ENCODE data around the gene BMERB1. TPM values are rescaled to one million over a fixed set of nuclear protein-coding genes. Genes with fewer than 3 reads are reported as not detected.

Gene BMERB1
- total RNA-seq, 1 experiment from 2014 or later, result 13.6 TPM

DNA sequence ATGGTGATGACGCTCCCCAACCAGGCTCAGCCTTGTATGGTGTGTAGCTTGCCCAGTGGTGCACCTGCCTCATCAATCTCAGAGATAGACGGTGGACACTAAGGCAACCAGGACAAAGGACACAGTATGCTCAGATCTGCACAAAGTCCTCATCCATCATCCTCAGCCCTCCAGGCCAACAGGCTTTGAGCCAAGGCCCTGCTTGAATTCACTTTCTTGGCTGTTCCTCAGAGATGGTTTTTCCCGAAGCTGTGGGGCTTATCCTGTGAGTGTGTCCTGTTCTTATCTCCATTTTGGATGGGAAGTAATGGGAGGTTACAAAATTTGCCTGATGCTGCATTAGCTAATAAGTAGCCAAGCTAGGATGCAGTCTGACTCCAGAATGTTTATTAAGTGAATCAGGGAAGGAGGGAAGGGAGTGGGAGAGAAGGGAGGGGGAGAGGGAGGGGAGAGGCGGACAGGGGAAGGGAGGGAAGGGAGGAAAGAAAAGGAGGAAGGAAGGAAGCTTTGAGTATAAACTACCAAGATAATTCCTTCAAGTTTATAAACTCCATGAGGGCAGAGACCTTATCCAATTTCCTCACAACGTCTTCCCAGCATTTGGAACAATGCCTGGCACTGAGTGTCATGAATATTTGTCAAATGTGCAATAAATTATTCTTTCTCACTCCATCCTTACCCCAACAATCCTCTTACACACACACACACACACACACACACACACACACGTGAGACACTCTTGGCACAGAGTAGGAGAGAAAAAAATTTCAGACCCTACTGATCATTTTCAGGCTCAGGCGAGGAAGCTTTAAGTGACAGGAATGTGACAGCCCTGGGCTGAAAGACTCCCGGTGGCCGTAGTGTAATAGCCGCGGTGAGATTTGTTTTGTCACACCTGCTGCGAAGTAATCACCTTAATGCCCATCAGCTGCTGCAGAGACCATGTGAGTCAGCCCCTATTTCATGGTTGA, 84.3 kb downstream of the BMERB1 start:
- Mint-ChIP-seq H3K27ac (no peak overlapping the region), H3K27me3 (ENCODE audit: low read depth) (no peaks in the 10 kb centered on the region), H3K4me3 (no peak overlapping the region), H3K9me3 (no peaks in the 10 kb centered on the region), H3K4me1 (no peaks in the 10 kb centered on the region), H3K36me3 (no peaks in the 10 kb centered on the region)
- POLR2A ChIA-PET, result no interaction called here
- no peak for TF ChIP-seq ZNF138 (CRISPR knock-in tag; conservative IDR thresholded peaks at IDR 0.05)
- TF ChIP-seq SOX15 (CRISPR knock-in tag; IDR thresholded peaks at IDR 0.05), result no peak
- no peak for TF ChIP-seq HMGXB4 (CRISPR knock-in tag; IDR thresholded peaks at IDR 0.05)
- no peak for TF ChIP-seq ZNF416 (CRISPR knock-in tag; IDR thresholded peaks at IDR 0.05)
- ATAC-seq (no peak), DNase-seq (ENCODE audit: low spot score) (no peak)
- CTCF ChIA-PET, result interaction anchor here (0.7 kb wide), 1 partner anchor 124 kb away, joined by 3 read pairs; no protein-coding TSS in a partner anchor

- Mint-ChIP-seq H3K4me1 (no peaks in the 10 kb centered on the region), H3K9me3 (no peaks in the 10 kb centered on the region), H3K27me3 (ENCODE audit: low read depth) (no peaks in the 10 kb centered on the region), H3K27ac (peak overlapping the region; percentile 28; the same call in 1 of the 2 replicates), H3K4me3 (no peak overlapping the region), H3K36me3 (no peaks in the 10 kb centered on the region)
- DNase-seq (ENCODE audit: low spot score), result no peak
- no peak for TF ChIP-seq NFATC4 (CRISPR knock-in tag; IDR thresholded peaks at IDR 0.05)
- no peak for ATAC-seq
- POLR2A ChIA-PET, result no interaction called here
- CTCF ChIA-PET, result interaction anchor here (0.6 to 0.7 kb wide), 2 partner anchors 11 to 123 kb away, joined by 3 read pairs; no protein-coding TSS in a partner anchor
Observed at GRCh38 chr16:15519790-15520189, 85.4 kb downstream of the BMERB1 start.

DNA sequence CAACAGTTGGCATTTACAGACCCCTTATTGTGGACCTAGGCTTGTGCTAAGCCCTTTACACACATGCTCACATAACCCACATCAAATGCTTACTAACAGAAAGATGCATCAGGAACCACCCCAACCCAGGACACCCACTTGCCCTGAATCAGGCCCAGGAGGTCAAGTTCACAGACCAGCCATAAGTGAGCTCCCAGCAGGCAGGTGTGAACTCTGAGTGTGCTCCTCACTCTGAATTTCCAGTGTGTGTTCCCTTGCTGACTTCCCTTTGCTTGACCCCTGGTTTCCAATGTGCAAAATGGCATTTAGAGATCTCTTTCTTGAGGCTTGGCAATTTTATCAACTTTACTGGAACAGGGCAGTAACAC, 87.0 kb downstream of the BMERB1 start:
- H3K36me3 Mint-ChIP-seq, result no peaks in the 10 kb centered on the region
- H3K27ac Mint-ChIP-seq, result no peak overlapping the region
- no peaks in the 10 kb centered on the region for H3K27me3 Mint-ChIP-seq (ENCODE audit: low read depth)
- TF ChIP-seq RELA (CRISPR knock-in tag; IDR thresholded peaks at IDR 0.05; ENCODE audit: borderline replicate concordance) (no peak), ZNF121 (CRISPR knock-in tag; IDR thresholded peaks at IDR 0.05) (no peak), CBFB (CRISPR knock-in tag; IDR thresholded peaks at IDR 0.05; ENCODE audit: low read depth) (no peak), TEAD1 (CRISPR knock-in tag; IDR thresholded peaks at IDR 0.05) (no peak), ZNF423 (CRISPR knock-in tag; IDR thresholded peaks at IDR 0.05) (no peak), HMGXB4 (CRISPR knock-in tag; IDR thresholded peaks at IDR 0.05) (no peak), STAT6 (CRISPR knock-in tag; conservative IDR thresholded peaks at IDR 0.05; ENCODE audit: low read depth) (no peak), E2F5 (CRISPR knock-in tag; IDR thresholded peaks at IDR 0.05) (no peak), ZNF317 (CRISPR knock-in tag; IDR thresholded peaks at IDR 0.05; ENCODE audit: borderline replicate concordance, low read depth) (no peak)
- TF ChIP-seq, protein P1, sequence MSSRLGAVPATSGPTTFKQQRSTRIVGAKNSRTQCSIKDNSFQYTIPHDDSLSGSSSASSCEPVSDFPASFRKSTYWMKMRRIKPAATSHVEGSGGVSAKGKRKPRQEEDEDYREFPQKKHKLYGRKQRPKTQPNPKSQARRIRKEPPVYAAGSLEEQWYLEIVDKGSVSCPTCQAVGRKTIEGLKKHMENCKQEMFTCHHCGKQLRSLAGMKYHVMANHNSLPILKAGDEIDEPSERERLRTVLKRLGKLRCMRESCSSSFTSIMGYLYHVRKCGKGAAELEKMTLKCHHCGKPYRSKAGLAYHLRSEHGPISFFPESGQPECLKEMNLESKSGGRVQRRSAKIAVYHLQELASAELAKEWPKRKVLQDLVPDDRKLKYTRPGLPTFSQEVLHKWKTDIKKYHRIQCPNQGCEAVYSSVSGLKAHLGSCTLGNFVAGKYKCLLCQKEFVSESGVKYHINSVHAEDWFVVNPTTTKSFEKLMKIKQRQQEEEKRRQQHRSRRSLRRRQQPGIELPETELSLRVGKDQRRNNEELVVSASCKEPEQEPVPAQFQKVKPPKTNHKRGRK (CRISPR knock-in tag; IDR thresholded peaks at IDR 0.05; ENCODE audit: borderline replicate concordance), result no peak
- TF ChIP-seq, protein P2, sequence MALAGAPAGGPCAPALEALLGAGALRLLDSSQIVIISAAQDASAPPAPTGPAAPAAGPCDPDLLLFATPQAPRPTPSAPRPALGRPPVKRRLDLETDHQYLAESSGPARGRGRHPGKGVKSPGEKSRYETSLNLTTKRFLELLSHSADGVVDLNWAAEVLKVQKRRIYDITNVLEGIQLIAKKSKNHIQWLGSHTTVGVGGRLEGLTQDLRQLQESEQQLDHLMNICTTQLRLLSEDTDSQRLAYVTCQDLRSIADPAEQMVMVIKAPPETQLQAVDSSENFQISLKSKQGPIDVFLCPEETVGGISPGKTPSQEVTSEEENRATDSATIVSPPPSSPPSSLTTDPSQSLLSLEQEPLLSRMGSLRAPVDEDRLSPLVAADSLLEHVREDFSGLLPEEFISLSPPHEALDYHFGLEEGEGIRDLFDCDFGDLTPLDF (CRISPR knock-in tag; IDR thresholded peaks at IDR 0.05), result no peak
- ATAC-seq (no peak), DNase-seq (ENCODE audit: low spot score) (no peak)
- no peak overlapping the region for H3K4me3 Mint-ChIP-seq
- ChIA-PET POLR2A (no interaction called here), CTCF (no interaction called here)
- no peaks in the 10 kb centered on the region for H3K9me3 Mint-ChIP-seq
- no peaks in the 10 kb centered on the region for H3K4me1 Mint-ChIP-seq
